Hepatocyte (in vitro differentiated cells): ENCODE results near the gene ATP1B1. TPM values are rescaled to one million over a fixed set of nuclear protein-coding genes. Genes with fewer than 3 reads are reported as not detected.

Experiments
- DNase-seq: peaks from one replicate; pipeline ENCODE4 v3.0.0-alpha.2; 2016; ENCODE audit warnings: low spot score
- H2AFZ ChIP-seq: fragments of 200-600 bp; sonication (generic); 2 replicates; pipeline ENCODE4 v1.6.0; 2016; ENCODE audit warnings: antibody characterized with exemption, mild to moderate bottlenecking
- H3K27ac ChIP-seq: fragments of 200-600 bp; sonication (generic); 2 replicates; pipeline ENCODE4 v1.5.1; 2016; ENCODE audit warnings: mild to moderate bottlenecking
- H3K27me3 ChIP-seq: fragments of 200-600 bp; sonication (generic); 2 replicates; pipeline ENCODE4 v1.6.1; 2016
- H3K36me3 ChIP-seq: fragments of 200-600 bp; sonication (generic); replicated peaks from 2 replicates; pipeline ENCODE4 v1.5.1; 2016; ENCODE audit warnings: low read depth; ENCODE audit not compliant: insufficient read depth
- H3K4me1 ChIP-seq: fragments of 200-600 bp; sonication (generic); 2 replicates; pipeline ENCODE4 v1.5.1; 2016; ENCODE audit warnings: mild to moderate bottlenecking, moderate library complexity; ENCODE audit not compliant: insufficient read depth
- H3K4me2 ChIP-seq: fragments of 200-600 bp; sonication (generic); 2 replicates; pipeline ENCODE4 v1.6.0; 2016
- H3K4me3 ChIP-seq: fragments of 200-600 bp; sonication (generic); 2 replicates; pipeline ENCODE4 v1.5.1; 2016; ENCODE audit warnings: mild to moderate bottlenecking
- H3K79me2 ChIP-seq: fragments of 200-600 bp; sonication (generic); 2 replicates; pipeline ENCODE4 v1.6.0; 2017; ENCODE audit warnings: mild to moderate bottlenecking
- H3K9me2 ChIP-seq: fragments of 200-600 bp; sonication (generic); replicated peaks from 2 replicates; pipeline ENCODE4 v1.6.0; 2017; ENCODE audit warnings: mild to moderate bottlenecking; ENCODE audit not compliant: insufficient read depth
- H3K9me3 ChIP-seq: fragments of 200-600 bp; sonication (generic); 2 replicates; pipeline ENCODE4 v1.5.1; 2016; ENCODE audit warnings: low read depth, mild to moderate bottlenecking
- H4K20me1 ChIP-seq: fragments of 200-600 bp; sonication (generic); 2 replicates; pipeline ENCODE4 v1.6.0; 2016; ENCODE audit warnings: mild to moderate bottlenecking; ENCODE audit not compliant: insufficient read depth, poor library complexity, severe bottlenecking
- EZH2 ChIP-seq: fragments of 200-600 bp; sonication (generic); IDR thresholded peaks from 2 replicates; pipeline ENCODE4 v1.6.1; 2016; ENCODE audit warnings: antibody characterized with exemption, mild to moderate bottlenecking, borderline replicate concordance
- EZH2phosphoT487 ChIP-seq: fragments of 200-600 bp; sonication (generic); IDR thresholded peaks from one replicate; pipeline ENCODE4 v1.6.1; 2018; ENCODE audit warnings: antibody characterized with exemption, mild to moderate bottlenecking, low read depth, moderate library complexity; ENCODE audit not compliant: unreplicated experiment, severe bottlenecking
- WGBS: methylation state at CpG from one replicate; pipeline ENCODE4 v1.1.6; 2016; ENCODE audit warnings: low lambda C conversion rate; ENCODE audit errors: missing lambda C conversion rate; 5-methylcytosine and 5-hydroxymethylcytosine counted together
- polyA plus RNA-seq: library from polyadenylated mRNA; unstranded; fragments of >200 nt; fragmentation: Nextera tagmentation; extraction: Ambion mirVana; gene quantifications from 2 replicates; pipeline ENCODE4 v1.2.1, GENCODE V29; 2016
- total RNA-seq: library from RNA; depleted of rRNA; stranded (reverse); fragments of >200 nt; gene quantifications from 2 replicates; pipeline ENCODE4 v1.2.3, GENCODE V29; 2014
- TF ChIP-seq, protein P1 (sequence below): fragments of 200-600 bp; sonication (generic); IDR thresholded peaks from 2 replicates; pipeline ENCODE4 v1.5.1; 2016; ENCODE audit warnings: antibody characterized with exemption, mild to moderate bottlenecking; ENCODE audit not compliant: poor library complexity

ATP1B1 gene
- total RNA-seq (362 and 379 TPM in 2 replicates), polyA plus RNA-seq (123 and 128 TPM in 2 replicates)

DNA sequence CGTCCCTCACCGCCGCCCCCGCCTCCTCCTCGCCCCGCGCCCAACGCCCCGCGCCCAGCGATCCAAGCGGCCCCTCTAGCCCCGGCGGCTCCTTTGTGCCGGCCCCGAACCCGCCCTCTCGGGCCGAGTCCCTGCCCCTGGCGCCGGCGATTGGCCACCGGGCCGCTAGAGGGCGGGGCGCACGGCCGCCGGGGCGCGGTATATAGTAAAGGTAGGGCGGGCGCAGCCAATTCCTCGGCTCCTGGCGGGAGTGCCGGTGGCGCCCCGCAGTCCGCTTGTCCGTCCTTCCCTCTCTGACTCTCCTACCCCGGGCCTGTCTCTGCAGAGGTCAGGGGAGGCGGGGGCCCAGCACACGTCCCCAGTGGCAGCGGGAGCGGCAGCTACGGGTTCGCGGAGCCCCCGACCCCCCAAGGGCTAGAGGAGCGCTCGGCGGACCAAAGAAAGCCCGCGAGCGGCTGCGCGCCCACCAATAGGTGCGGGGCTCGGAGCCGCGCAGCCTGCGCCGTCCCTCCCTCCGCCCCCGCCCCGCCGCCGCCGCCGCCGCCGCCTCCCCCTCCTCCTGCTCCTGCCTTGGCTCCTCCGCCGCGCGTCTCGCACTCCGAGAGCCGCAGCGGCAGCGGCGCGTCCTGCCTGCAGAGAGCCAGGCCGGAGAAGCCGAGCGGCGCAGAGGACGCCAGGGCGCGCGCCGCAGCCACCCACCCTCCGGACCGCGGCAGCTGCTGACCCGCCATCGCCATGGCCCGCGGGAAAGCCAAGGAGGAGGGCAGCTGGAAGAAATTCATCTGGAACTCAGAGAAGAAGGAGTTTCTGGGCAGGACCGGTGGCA is at the start of gene ATP1B1:
Gene ATP1B1 (plus strand): TSS at position 596 of the 826 bp plus-strand sequence. CDS start 140 bp downstream, at position 736.
- Histone ChIP-seq H3K4me1 (peaks cover 14% of the 10 kb centered on the region), H3K9me2 (no peaks in the 10 kb centered on the region), H3K36me3 (no peaks in the 10 kb centered on the region), H3K4me3 (peak within 1 kb of the TSS; percentile 92), H3K27ac (peak within 1 kb of the TSS; percentile 95), H4K20me1 (peaks cover 6% of the 10 kb centered on the region), H3K4me2 (peak within 1 kb of the TSS; percentile 74), H3K27me3 (no peaks in the 10 kb centered on the region), H3K79me2 (peaks cover 44% of the 10 kb centered on the region), H3K9me3 (no peaks in the 10 kb centered on the region), H2AFZ (peak within 1 kb of the TSS; percentile 35)
- WGBS, result 1% methylated on average over 52 of the region's 100 CpGs
- DNase-seq, result peak; percentile 96
- TF ChIP-seq, protein P1, sequence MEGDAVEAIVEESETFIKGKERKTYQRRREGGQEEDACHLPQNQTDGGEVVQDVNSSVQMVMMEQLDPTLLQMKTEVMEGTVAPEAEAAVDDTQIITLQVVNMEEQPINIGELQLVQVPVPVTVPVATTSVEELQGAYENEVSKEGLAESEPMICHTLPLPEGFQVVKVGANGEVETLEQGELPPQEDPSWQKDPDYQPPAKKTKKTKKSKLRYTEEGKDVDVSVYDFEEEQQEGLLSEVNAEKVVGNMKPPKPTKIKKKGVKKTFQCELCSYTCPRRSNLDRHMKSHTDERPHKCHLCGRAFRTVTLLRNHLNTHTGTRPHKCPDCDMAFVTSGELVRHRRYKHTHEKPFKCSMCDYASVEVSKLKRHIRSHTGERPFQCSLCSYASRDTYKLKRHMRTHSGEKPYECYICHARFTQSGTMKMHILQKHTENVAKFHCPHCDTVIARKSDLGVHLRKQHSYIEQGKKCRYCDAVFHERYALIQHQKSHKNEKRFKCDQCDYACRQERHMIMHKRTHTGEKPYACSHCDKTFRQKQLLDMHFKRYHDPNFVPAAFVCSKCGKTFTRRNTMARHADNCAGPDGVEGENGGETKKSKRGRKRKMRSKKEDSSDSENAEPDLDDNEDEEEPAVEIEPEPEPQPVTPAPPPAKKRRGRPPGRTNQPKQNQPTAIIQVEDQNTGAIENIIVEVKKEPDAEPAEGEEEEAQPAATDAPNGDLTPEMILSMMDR, result peak; percentile 24
- TF ChIP-seq EZH2, result no peak

DNA sequence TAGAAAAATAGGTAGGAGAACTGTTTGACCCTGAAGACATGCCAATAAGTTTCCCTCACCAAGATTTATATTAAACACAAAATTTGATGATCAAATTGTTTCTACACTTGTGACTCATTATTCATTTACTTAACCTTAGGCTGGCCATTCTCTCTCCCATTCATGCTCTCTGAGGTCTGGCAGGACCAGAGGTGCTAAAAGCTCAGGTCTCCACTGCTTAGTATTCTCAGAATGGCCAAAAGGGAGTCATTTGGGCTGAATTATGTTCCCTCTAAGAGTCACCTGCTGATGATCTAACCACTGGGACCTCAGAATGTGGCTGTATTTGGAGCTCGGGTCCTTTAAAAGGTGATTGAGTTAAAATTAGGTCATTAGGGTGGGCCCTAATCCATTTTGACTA is 47.1 kb upstream of the ATP1B1 start:
- no peaks in the 10 kb centered on the region for H3K27me3 ChIP-seq
- H3K4me3 ChIP-seq, result no peak overlapping the region
- TF ChIP-seq EZH2phosphoT487 (no peak), EZH2 (no peak)
- TF ChIP-seq, protein P1, result no peak
- no peaks in the 10 kb centered on the region for H3K36me3 ChIP-seq
- H3K9me3 ChIP-seq, result no peaks in the 10 kb centered on the region
- no peaks in the 10 kb centered on the region for H3K9me2 ChIP-seq
- no peak for DNase-seq
- H3K27ac ChIP-seq, result peak overlapping the region; percentile 54
- WGBS, result 86% methylated on average over 1 of the region's 1 CpG
- H3K79me2 ChIP-seq, result no peaks in the 10 kb centered on the region
- no peak overlapping the region for H2AFZ ChIP-seq
- H3K4me1 ChIP-seq, result peaks cover 15% of the 10 kb centered on the region
- H3K4me2 ChIP-seq, result peak overlapping the region; percentile 36
- H4K20me1 ChIP-seq, result no peaks in the 10 kb centered on the region

DNA sequence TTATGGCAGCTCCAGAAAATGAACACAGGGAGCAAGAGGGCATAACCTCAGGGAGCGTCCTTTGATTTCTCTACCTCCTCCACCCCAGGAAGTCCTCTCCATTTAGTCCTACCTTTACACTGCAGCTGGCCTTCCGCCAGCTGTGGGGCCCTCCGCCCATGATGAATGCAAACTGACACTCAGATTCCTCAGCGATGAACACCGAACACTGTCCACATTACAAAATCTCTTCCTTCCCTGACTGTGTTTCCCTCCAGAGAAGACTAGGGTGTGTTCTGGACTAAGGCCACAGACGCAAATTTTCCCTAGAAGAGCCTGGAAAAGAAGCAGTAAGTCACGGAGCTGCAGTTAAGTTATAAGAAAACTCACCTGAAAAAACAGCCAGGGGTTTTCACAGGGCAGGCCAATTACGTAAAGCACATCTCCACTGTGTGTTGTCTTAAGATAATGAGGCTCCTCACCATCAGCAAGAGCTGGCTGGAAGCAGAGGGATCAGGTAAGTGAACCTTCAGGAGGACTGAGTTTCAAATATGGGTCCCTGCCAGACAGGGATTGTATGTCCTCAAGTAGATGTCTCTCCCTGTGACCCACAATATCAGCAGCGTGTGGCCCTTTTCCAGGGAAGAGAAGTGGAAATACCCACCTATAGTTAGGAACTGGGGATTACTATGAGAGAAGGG is 46.3 kb upstream of the ATP1B1 start:
- Histone ChIP-seq H3K4me1 (peaks cover 15% of the 10 kb centered on the region), H3K36me3 (no peaks in the 10 kb centered on the region), H4K20me1 (no peaks in the 10 kb centered on the region), H3K27me3 (no peaks in the 10 kb centered on the region), H3K4me3 (no peak overlapping the region), H3K79me2 (no peaks in the 10 kb centered on the region), H3K4me2 (peak overlapping the region; percentile 36), H3K27ac (peak overlapping the region; percentile 54), H3K9me3 (no peaks in the 10 kb centered on the region), H3K9me2 (no peaks in the 10 kb centered on the region), H2AFZ (no peak overlapping the region)
- whole genome bisulfite sequencing, result 71% methylated on average over 9 of the region's 9 CpGs
- peak; percentile 49 for DNase-seq
- TF ChIP-seq EZH2, result no peak
- TF ChIP-seq EZH2phosphoT487, result no peak
- TF ChIP-seq, protein P1, result no peak
